HCT116 (cell line): ENCODE measurements around the gene DNAL4. TPM values are rescaled to one million over a fixed set of nuclear protein-coding genes. Genes with fewer than 3 reads are reported as not detected.

Source experiments
- ATAC-seq: fragments of 200-7000 bp; cut with Tn5 transposase; 2 replicates; pipeline ENCODE4 v1.9.1; 2020; ENCODE audit warnings: mild to moderate bottlenecking, moderate library complexity
- BruUV-seq: library from RNA; stranded (reverse); fragments of 400-500 nt; replicated peaks from 2 replicates; lab custom pipeline; 2021; lab: Mats Ljungman, UMichigan
- CTCF ChIA-PET: fragments of 300-600 bp; sonication (Branson Sonifier 250); formaldehyde crosslinking; loops from one replicate; lab custom pipeline; 2021; ENCODE audit warnings: antibody characterized with exemption; lab: Charles Lee
- POLR2A ChIA-PET: fragments of 300-600, 350-600 bp; sonication (Branson Sonifier 250); formaldehyde crosslinking; loops from one replicate; lab custom pipeline; 2021; ENCODE audit warnings: antibody characterized with exemption; lab: Charles Lee
- RAD21 ChIA-PET, 2 experiments: fragments of 300-600 bp; sonication (Branson Sonifier 250); formaldehyde crosslinking; loops; one replicate each; lab custom pipeline; 2023; ENCODE audit warnings: low total read pairs in 2 of 2; ENCODE audit not compliant: uncharacterized antibody in 2 of 2, unreplicated experiment in 2 of 2, low non-redundant PET in 1 of 2; lab: Charles Lee
- DNase-seq: peaks from one replicate; pipeline ENCODE4 v3.0.0-alpha.2; 2010; ENCODE audit warnings: low read depth, low spot score
- H2AFZ ChIP-seq: fragments of 200-600 bp; shearing (Covaris generic), sonication (generic); 2 replicates; pipeline ENCODE4 v1.6.1; 2017; ENCODE audit warnings: low read depth, mixed run types, mixed read lengths, antibody characterized with exemption, low read length; ENCODE audit not compliant: poor library complexity, severe bottlenecking
- H3K27ac ChIP-seq: 2 replicates; pipeline ENCODE4 v1.5.1; 2012; ENCODE audit warnings: low read depth, low read length
- H3K27me3 ChIP-seq: fragments of 200-600 bp; sonication (generic); 2 replicates; pipeline ENCODE4 v1.6.1; 2016; ENCODE audit warnings: mixed run types, low read length, mixed read lengths; ENCODE audit not compliant: insufficient read depth
- H3K36me3 ChIP-seq, 2 experiments: fragments of 200-500 bp in 1 of 2; fragments of 200-600 bp in 1 of 2; sonication (Bioruptor generic) in 1 of 2; sonication (generic) in 1 of 2; 2 replicates each; pipeline versions ENCODE4 v1.5.1 to v1.6.1; 2014 to 2016; ENCODE audit warnings: low read length in 2 of 2, inconsistent platforms in 1 of 2, mixed read lengths in 1 of 2, mixed run types in 1 of 2; ENCODE audit not compliant: insufficient read depth in 2 of 2, control insufficient read depth in 1 of 2
- H3K4me1 ChIP-seq, 2 experiments: fragments of 200-600 bp in 1 of 2; sonication (generic) in 1 of 2; 2 replicates each; pipeline versions ENCODE4 v1.5.1 to v1.6.1; 2012 to 2017; ENCODE audit warnings: low read length in 2 of 2, inconsistent platforms in 1 of 2, mild to moderate bottlenecking in 1 of 2, mixed read lengths in 1 of 2, mixed run types in 1 of 2, moderate library complexity in 1 of 2; ENCODE audit not compliant: insufficient read depth in 2 of 2, control insufficient read depth in 1 of 2
- H3K4me2 ChIP-seq: fragments of 200-600 bp; sonication (generic); 2 replicates; pipeline ENCODE4 v1.6.1; 2017; ENCODE audit warnings: mixed run types, low read length, mixed read lengths
- H3K4me3 ChIP-seq, 2 experiments: fragments of 200-600 bp in 1 of 2; sonication (generic) in 1 of 2; replicated peaks in 1 of 2; 2 replicates each; pipeline ENCODE4 v1.5.1; 2011 to 2016; ENCODE audit warnings: low read length in 2 of 2, control low read depth in 1 of 2, low read depth in 1 of 2, mild to moderate bottlenecking in 1 of 2, mixed read lengths in 1 of 2, mixed run types in 1 of 2
- H3K79me2 ChIP-seq: fragments of 200-600 bp; sonication (generic); 2 replicates; pipeline ENCODE4 v1.6.1; 2017; ENCODE audit warnings: mild to moderate bottlenecking, mixed run types, low read length, moderate library complexity, mixed read lengths; ENCODE audit not compliant: insufficient read depth
- H3K9ac ChIP-seq: fragments of 200-600 bp; sonication (generic); 2 replicates; pipeline ENCODE4 v1.6.1; 2016; ENCODE audit warnings: low read length, mixed read lengths
- H3K9me2 ChIP-seq: fragments of 200-600 bp; sonication (generic), shearing (Covaris generic); 2 replicates; pipeline ENCODE4 v1.6.1; 2017; ENCODE audit warnings: mixed run types, mild to moderate bottlenecking, moderate library complexity; ENCODE audit not compliant: insufficient read depth
- H3K9me3 ChIP-seq, 2 experiments: fragments of 200-500 bp in 1 of 2; fragments of 200-600 bp in 1 of 2; sonication (Bioruptor generic) in 1 of 2; sonication (generic) in 1 of 2; 2 replicates each; pipeline ENCODE4 v1.6.1; 2014 to 2017; ENCODE audit warnings: low read length in 2 of 2, mixed read lengths in 2 of 2, inconsistent platforms in 1 of 2, low read depth in 1 of 2, mild to moderate bottlenecking in 1 of 2, mixed run types in 1 of 2, moderate library complexity in 1 of 2; ENCODE audit not compliant: control insufficient read depth in 1 of 2, insufficient read depth in 1 of 2
- H4K20me1 ChIP-seq: fragments of 200-600 bp; sonication (generic), shearing (Covaris generic); 2 replicates; pipeline ENCODE4 v1.6.1; 2017; ENCODE audit warnings: mixed run types, mild to moderate bottlenecking, moderate library complexity; ENCODE audit not compliant: insufficient read depth
- ATF3 ChIP-seq: IDR thresholded peaks from 2 replicates; pipeline ENCODE4 v1.6.1; 2012
- CBX3 ChIP-seq: IDR thresholded peaks from 2 replicates; pipeline ENCODE4 v1.6.1; 2012; ENCODE audit warnings: low read depth
- CEBPB ChIP-seq: IDR thresholded peaks from 2 replicates; pipeline ENCODE4 v1.6.1; 2012; ENCODE audit warnings: low read depth
- EZH2 ChIP-seq: fragments of 200-600 bp; sonication (generic); IDR thresholded peaks from 2 replicates; pipeline ENCODE4 v1.6.1; 2017; ENCODE audit warnings: antibody characterized with exemption, mixed run types
- JUND ChIP-seq: IDR thresholded peaks from 2 replicates; pipeline ENCODE4 v1.6.1; 2012
- MAX ChIP-seq: IDR thresholded peaks from 2 replicates; pipeline ENCODE4 v1.6.1; 2012
- POLR2AphosphoS5 ChIP-seq: IDR thresholded peaks from 2 replicates; pipeline ENCODE4 v1.6.1; 2011; ENCODE audit warnings: mild to moderate bottlenecking, low read depth, low read length, moderate library complexity
- RAD21 ChIP-seq: IDR thresholded peaks from 2 replicates; pipeline ENCODE4 v1.6.1; 2012; ENCODE audit warnings: low read depth, mild to moderate bottlenecking
- SIN3A ChIP-seq: IDR thresholded peaks from 2 replicates; pipeline ENCODE4 v1.6.1; 2012; ENCODE audit warnings: low read depth
- SRF ChIP-seq: IDR thresholded peaks from 2 replicates; pipeline ENCODE4 v1.6.1; 2012; ENCODE audit warnings: low read depth
- YY1 ChIP-seq: IDR thresholded peaks from 2 replicates; pipeline ENCODE4 v1.6.1; 2011; ENCODE audit warnings: low read length, low read depth, moderate library complexity, mild to moderate bottlenecking; ENCODE audit not compliant: insufficient replicate concordance; ENCODE audit errors: extremely low read depth
- ZFX ChIP-seq: fragments of 450-650 bp; IDR thresholded peaks from 2 replicates; pipeline ENCODE4 v1.6.1; 2017
- intact Hi-C: fragments of 100-400 bp; cut with micrococcal nuclease; formaldehyde crosslinking; loops from 2 replicates; pipeline ENCODE4 v1.10.0; 2022
- total RNA-seq: library from RNA; stranded (reverse); gene quantifications from one replicate; pipeline ENCODE4 v1.2.1, GENCODE V29; 2021; ENCODE audit not compliant: unreplicated experiment
- TF ChIP-seq, protein P1 (sequence below): IDR thresholded peaks from 2 replicates; pipeline ENCODE4 v1.6.1; 2011; ENCODE audit warnings: mild to moderate bottlenecking, low read length, moderate library complexity; ENCODE audit not compliant: insufficient replicate concordance; ENCODE audit errors: extremely low read depth

DNAL4 gene
- total RNA-seq, 1 experiment from 2014 or later = 18.3 TPM

GRCh38 chr22:38754751-38755154 lies 39.2 kb downstream of the DNAL4 start:
- BruUV-seq = no TSS peak
- ATAC-seq = no peak
- H3K4me1 ChIP-seq = peaks cover 14 to 37% of the 10 kb centered on the region in 2 experiments; a peak in 3 of 4 replicates
- no peak overlapping the region for H2AFZ ChIP-seq
- no peak for DNase-seq
- ChIA-PET POLR2A (interaction anchor here (1.0 to 1.6 kb wide), 2 partner anchors 9 to 49 kb away, joined by 4 to 6 read pairs; partner anchors contain the start of gene GTPBP1), CTCF (interaction anchor here (1.0 to 1.5 kb wide), 2 partner anchors 14 to 30 kb away, joined by 3 to 7 read pairs; no protein-coding TSS in a partner anchor), RAD21 (no interaction called here)
- no peaks in the 10 kb centered on the region for H3K9me2 ChIP-seq
- TF ChIP-seq SIN3A = no peak
- no peaks in the 10 kb centered on the region for H3K9me3 ChIP-seq
- H3K4me3 ChIP-seq = peak overlapping the region; percentile 70 to 79
- no peaks in the 10 kb centered on the region for H4K20me1 ChIP-seq
- H3K27ac ChIP-seq = peak overlapping the region; percentile 99
- intact Hi-C loops = no loop called here
- peaks cover 0 to 21% of the 10 kb centered on the region in 2 experiments; a peak in 2 of 4 replicates for H3K36me3 ChIP-seq
- no peaks in the 10 kb centered on the region for H3K27me3 ChIP-seq
- peaks cover 16% of the 10 kb centered on the region for H3K79me2 ChIP-seq
- peak overlapping the region; percentile 87 for H3K9ac ChIP-seq
- H3K4me2 ChIP-seq = peak overlapping the region; percentile 98

DNA sequence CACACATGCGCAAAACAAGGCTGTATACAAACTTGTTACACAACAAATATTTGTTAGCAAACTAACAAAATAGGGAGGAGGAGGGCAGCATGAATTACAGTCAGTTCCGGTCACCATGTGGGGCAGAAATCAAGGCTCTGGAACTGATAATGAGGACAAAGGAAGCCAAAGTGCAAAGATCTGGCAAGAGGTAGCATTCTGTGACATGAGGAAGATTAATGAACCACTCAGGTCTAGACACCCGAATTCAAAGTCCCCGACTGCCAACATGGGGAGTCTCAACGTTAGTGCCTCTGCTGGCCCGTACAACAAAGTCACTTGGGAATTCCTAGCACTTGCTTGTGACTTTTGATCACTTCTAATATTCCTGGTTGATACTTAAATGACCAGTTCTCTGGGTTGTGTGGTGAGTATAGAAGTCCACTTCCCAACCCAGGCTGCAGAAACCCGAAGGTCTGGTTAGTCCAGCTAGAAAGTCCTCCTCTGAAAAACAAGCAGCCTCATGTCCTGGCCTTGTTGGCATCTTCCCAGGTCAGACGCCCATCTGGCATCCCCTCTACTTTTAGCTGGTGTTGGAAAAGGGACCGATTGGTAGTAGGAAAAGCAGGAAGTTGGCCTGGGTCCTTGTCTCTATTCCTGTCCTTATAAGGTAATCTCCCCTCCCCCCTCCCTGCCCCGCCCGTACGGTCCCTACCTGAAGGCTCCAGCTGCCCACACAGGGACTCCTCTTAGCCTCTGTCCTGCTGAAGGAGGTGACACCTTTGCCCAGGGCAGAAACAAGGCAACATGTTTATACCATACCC lies 39.8 kb downstream of the DNAL4 start:
- H2AFZ ChIP-seq = no peak overlapping the region
- H3K27me3 ChIP-seq = no peaks in the 10 kb centered on the region
- H3K27ac ChIP-seq = peak overlapping the region; percentile 99; the same call in 1 of the 2 replicates
- POLR2A ChIA-PET = interaction anchor here (0.6 to 1.6 kb wide), 3 partner anchors 10 to 248 kb away, joined by 3 to 6 read pairs (median 4); partner anchors contain the start of gene GTPBP1
- no peaks in the 10 kb centered on the region for H3K9me3 ChIP-seq
- CTCF ChIA-PET = interaction anchor here (1.0 to 1.5 kb wide), 2 partner anchors 14 to 29 kb away, joined by 3 to 7 read pairs; no protein-coding TSS in a partner anchor
- TSS peak; percentile 55 for BruUV-seq
- peak overlapping the region; percentile 87 for H3K9ac ChIP-seq
- H3K9me2 ChIP-seq = no peaks in the 10 kb centered on the region
- ATAC-seq = peak; percentile 23; the same call in 1 of the 2 replicates
- peaks cover 14 to 37% of the 10 kb centered on the region in 2 experiments; a peak in 3 of 4 replicates for H3K4me1 ChIP-seq
- peak overlapping the region; percentile 98 for H3K4me2 ChIP-seq
- no peaks in the 10 kb centered on the region for H4K20me1 ChIP-seq
- peak overlapping the region; percentile 70 to 79 for H3K4me3 ChIP-seq
- no peak for DNase-seq
- intact Hi-C loops = no loop called here
- RAD21 ChIA-PET = no interaction called here
- peaks cover 16% of the 10 kb centered on the region for H3K79me2 ChIP-seq
- TF ChIP-seq ATF3 (no peak), EZH2 (no peak), CEBPB (no peak), YY1 (no peak), JUND (no peak), MAX (no peak), POLR2AphosphoS5 (peak; percentile 22; the same call in 1 of the 2 replicates), CBX3 (no peak), SRF (peak; percentile 97), ZFX (no peak), RAD21 (no peak)
- TF ChIP-seq, protein P1, sequence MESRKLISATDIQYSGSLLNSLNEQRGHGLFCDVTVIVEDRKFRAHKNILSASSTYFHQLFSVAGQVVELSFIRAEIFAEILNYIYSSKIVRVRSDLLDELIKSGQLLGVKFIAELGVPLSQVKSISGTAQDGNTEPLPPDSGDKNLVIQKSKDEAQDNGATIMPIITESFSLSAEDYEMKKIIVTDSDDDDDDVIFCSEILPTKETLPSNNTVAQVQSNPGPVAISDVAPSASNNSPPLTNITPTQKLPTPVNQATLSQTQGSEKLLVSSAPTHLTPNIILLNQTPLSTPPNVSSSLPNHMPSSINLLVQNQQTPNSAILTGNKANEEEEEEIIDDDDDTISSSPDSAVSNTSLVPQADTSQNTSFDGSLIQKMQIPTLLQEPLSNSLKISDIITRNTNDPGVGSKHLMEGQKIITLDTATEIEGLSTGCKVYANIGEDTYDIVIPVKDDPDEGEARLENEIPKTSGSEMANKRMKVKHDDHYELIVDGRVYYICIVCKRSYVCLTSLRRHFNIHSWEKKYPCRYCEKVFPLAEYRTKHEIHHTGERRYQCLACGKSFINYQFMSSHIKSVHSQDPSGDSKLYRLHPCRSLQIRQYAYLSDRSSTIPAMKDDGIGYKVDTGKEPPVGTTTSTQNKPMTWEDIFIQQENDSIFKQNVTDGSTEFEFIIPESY = no peak
- H3K36me3 ChIP-seq = peaks cover 0 to 21% of the 10 kb centered on the region in 2 experiments; a peak in 2 of 4 replicates
